Fibroblast of pulmonary artery (primary cell): ENCODE measurements around the gene AKAP14.
A peak's percentile ranks its signal among the peaks of the same experiment; 100 is the strongest.
"Not testable (repeated sequence)": the region's sequence is repeated elsewhere in the genome, so short reads cannot be mapped to it uniquely, and the experiment has no call there.

Experiments
- DNase-seq: peaks from one replicate; pipeline ENCODE4 v3.0.0-alpha.2; 2010; ENCODE audit warnings: low read depth
- H3K4me3 ChIP-seq: replicated peaks from 2 replicates; pipeline ENCODE4 v1.5.1; 2011; ENCODE audit warnings: low read depth, mild to moderate bottlenecking, control low read depth, low read length, moderate library complexity
- CTCF ChIP-seq: IDR thresholded peaks from 2 replicates; pipeline ENCODE4 v1.5.1; 2011; ENCODE audit warnings: mild to moderate bottlenecking, control low read depth, low read length, inconsistent platforms; ENCODE audit errors: missing control alignments

The AKAP14 gene

DNA sequence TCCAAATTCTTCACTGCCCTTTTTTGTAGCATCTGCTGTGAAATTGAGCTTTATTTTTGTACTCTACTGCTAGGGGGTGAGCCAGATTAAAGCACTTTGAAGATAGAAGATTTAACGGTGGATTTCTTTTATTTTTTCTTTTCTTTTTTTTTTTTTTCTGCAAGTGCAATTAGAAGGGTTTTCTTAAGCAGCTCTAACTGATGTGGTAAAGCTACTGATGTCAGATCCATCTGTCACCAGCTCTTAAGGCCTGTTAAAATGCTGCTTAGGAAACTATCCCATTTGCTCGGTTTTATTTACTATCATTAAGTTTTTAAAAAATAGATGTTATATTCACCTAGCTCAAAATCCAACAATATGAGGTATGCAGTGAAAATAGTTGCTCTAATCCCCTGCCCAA is 17.0 kb upstream of the AKAP14 start:
- H3K4me3 ChIP-seq: no peak overlapping the region
- no peak for TF ChIP-seq CTCF
- no peak for DNase-seq

DNA sequence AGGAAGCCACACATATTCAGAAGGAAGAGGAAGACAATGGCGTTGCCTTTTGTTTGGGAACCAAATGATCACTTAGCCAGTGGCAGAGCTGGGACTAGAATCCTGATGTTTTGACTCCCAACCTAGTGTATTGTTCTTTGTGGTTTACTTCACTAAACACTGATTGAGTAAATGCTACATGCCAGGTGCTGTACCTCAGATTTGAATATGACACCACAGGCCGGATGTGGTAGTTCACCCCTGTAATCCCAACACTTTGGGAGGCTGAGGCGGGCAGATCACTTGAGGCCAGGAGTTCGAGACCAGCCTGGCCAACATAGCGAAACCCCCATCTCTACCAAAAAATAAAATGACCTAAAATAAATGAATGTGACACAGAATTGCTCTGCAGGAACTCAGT is 15.6 kb upstream of the AKAP14 start:
- no peak overlapping the region for H3K4me3 ChIP-seq
- no peak for TF ChIP-seq CTCF
- no peak for DNase-seq

- peak; percentile 73 for TF ChIP-seq CTCF
- DNase-seq: peak; percentile 67
- no peak overlapping the region for H3K4me3 ChIP-seq
These were observed 14.9 kb upstream of the AKAP14 start for GRCh38 chrX:119880552-119881437.

DNA sequence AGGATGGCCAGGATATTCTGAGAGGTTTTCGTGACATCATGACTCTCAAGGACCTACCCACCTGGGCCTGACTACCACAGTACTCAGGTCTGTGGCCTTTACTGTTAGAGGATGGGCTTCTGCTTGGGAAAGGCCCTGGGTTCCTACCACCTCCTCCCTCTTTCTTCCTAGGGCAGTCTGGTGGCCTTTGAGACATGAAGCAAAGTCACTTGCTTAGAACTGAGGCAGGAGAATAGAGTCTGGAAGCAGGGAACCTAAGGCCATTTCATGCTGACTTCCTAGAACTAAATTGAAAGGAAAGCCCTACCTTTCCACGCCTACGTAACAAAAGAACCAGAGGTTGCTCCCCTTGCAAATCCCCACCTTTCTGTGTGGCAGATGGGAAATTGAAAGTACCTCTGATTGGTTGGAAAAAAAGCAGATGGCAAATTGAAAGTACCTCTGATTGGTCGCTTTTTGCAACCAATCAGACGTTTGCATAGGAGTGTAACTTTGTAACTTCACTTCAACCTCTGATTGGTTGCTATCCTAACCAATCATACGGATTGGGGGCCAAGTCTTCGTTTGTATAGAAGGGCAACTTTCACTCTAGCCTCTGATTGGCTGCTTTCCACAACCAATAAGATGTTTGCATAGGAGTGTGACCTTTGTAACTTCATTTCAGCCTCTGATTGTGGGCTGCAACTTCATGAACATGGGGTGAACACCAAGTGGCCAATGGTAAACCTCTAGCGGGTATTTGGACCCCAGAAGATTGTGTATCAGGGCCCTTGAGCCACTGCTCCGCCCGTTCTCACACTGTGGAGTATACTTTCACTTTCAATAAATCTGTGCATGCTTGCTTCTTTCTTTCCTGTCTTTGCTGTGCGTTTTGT is 9.9 kb upstream of the AKAP14 start:
- no peak overlapping the region for H3K4me3 ChIP-seq
- no peak for DNase-seq
- TF ChIP-seq CTCF: no peak

DNA sequence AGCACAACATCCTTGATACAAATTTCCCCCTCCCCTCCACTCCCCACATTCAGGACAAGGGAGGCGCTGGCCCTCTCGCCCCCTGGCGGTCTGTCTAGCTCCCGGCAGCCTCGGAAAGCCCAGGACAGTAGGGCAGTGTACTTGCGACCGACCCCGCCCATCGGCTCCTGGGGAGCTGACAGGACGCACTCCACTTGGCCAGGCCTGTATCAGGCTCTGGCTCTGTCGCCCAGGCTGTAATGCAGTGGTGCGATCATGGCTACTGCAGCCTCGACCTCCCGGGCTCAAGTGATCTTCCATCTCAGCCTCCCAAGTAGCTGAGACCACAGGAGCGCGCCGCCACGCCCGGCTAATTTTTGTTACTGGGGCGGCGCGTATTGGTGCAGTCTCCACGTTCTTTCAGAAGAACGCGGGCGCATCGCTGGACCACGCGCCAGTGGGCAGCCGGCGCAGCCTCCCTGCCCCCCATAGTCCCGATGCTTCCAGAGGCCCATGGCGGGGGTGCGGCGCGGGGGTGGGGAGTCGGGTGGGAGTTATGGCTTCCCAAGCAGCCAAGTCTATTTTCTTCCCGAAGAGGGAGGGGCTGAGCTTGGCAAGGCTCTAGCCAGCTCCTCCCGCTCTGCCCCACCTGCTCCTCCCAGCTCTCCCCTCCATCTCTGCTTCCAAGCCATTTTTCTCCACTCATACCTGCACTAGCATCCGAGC is 7.8 kb upstream of the AKAP14 start:
- DNase-seq: peak; percentile 52
- peak overlapping the region; percentile 37 for H3K4me3 ChIP-seq
- peak; percentile 55 for TF ChIP-seq CTCF

DNA sequence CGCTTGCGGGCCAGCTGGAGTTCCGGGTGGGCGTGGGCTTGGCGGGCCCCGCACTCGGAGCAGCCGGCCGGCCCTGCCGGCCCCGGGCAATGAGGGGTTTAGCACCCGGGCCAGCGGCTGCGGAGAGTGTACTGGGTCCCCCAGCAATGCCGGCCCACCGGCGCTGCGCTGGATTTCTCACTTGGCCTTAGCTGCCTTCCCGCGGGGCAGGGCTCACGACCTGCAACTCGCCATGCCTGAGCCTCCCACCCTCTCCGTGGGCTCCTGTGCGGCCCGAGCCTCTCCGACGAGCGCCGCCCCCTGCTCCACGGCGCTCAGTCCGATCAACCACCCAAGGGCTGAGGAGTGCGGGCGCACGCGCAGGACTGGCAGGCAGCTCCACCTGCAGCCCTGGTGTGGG is 5.1 kb upstream of the AKAP14 start:
- H3K4me3 ChIP-seq, DNase-seq: not testable (repeated sequence)

GRCh38 chrX:119891961-119892692 is 3.6 kb upstream of the AKAP14 start:
- not testable (repeated sequence) for H3K4me3 ChIP-seq, DNase-seq
